Vagina (tissue), 2 donors: ENCODE measurements around the gene PDK4.

Experiments
- CTCF ChIP-seq, 3 experiments: fragments of 450-650 bp in 2 of 3; fragments of 200-600 bp in 1 of 3; sonication (generic) in 1 of 3; IDR thresholded peaks; one replicate each; pipeline ENCODE4 v1.5.1; 2017 to 2019; ENCODE audit warnings: antibody characterized with exemption in 3 of 3, mild to moderate bottlenecking in 2 of 3, moderate library complexity in 2 of 3
- POLR2AphosphoS5 ChIP-seq, 2 donors: sonication (generic); formaldehyde crosslinking; IDR thresholded peaks; one replicate each; pipeline ENCODE4 v1.9.0; 2017; ENCODE audit warnings: antibody characterized with exemption in 2 of 2, mild to moderate bottlenecking in 2 of 2, low read depth in 1 of 2; ENCODE audit not compliant: insufficient read depth in 1 of 2

GRCh38 chr7:95619921-95620320 is 23.6 kb upstream of the PDK4 start:
- TF ChIP-seq CTCF (IDR thresholded peaks at IDR 0.05): no peak
- TF ChIP-seq POLR2AphosphoS5 (IDR thresholded peaks at IDR 0.05; ENCODE audit: insufficient read depth in 1 of 2, low read depth in 1 of 2): no peak
